Suprapubic skin (tissue), 4 donors: ENCODE data around the gene TMEM192. TPM values are rescaled to one million over a fixed set of nuclear protein-coding genes. Genes with fewer than 3 reads are reported as not detected.
"Not testable (repeated sequence)": the region's sequence is repeated elsewhere in the genome, so short reads cannot be mapped to it uniquely, and the experiment has no call there.

Experiments
- DNase-seq, 2 donors: peaks; one replicate each; pipeline ENCODE4 v3.0.0-alpha.2; 2019; ENCODE audit warnings: low spot score in 2 of 2
- H3K27ac ChIP-seq: fragments of 200-600 bp; sonication (generic); one replicate; pipeline ENCODE4 v1.5.1; 2019
- H3K27me3 ChIP-seq: fragments of 200-600 bp; sonication (generic); one replicate; pipeline ENCODE4 v1.5.1; 2019
- H3K36me3 ChIP-seq: fragments of 200-600 bp; sonication (generic); one replicate; pipeline ENCODE4 v1.5.1; 2019
- H3K4me1 ChIP-seq: fragments of 200-600 bp; sonication (generic); one replicate; pipeline ENCODE4 v1.5.1; 2019
- H3K4me3 ChIP-seq: fragments of 200-600 bp; sonication (generic); one replicate; pipeline ENCODE4 v1.5.1; 2019; ENCODE audit warnings: mild to moderate bottlenecking
- H3K9me3 ChIP-seq: fragments of 200-600 bp; sonication (generic); one replicate; pipeline ENCODE4 v1.5.1; 2019
- CTCF ChIP-seq, 2 donors: fragments of 200-600 bp in 1 of 2; fragments of 450-650 bp in 1 of 2; sonication (generic) in 1 of 2; IDR thresholded peaks; one replicate each; pipeline ENCODE4 v1.5.1; 2016 to 2019; ENCODE audit warnings: antibody characterized with exemption in 2 of 2, mild to moderate bottlenecking in 1 of 2, moderate library complexity in 1 of 2
- EP300 ChIP-seq: sonication (generic); formaldehyde crosslinking; IDR thresholded peaks from one replicate; pipeline ENCODE4 v1.6.1; 2017; ENCODE audit warnings: antibody characterized with exemption
- POLR2A ChIP-seq, 2 donors: fragments of 450-650 bp; IDR thresholded peaks; one replicate each; pipeline ENCODE4 v1.6.1; 2017; ENCODE audit warnings: antibody characterized with exemption in 2 of 2, mild to moderate bottlenecking in 2 of 2, moderate library complexity in 2 of 2
- POLR2AphosphoS5 ChIP-seq, 3 donors: sonication (generic); formaldehyde crosslinking; IDR thresholded peaks; one replicate each; pipeline ENCODE4 v1.6.1; 2017; ENCODE audit warnings: antibody characterized with exemption in 3 of 3
- WGBS: methylation state at CpG from one replicate; pipeline ENCODE4 v1.1.5; 2018; 5-methylcytosine and 5-hydroxymethylcytosine counted together
- total RNA-seq, 4 donors: library from RNA; depleted of rRNA; stranded (reverse); fragments of >200 nt; gene quantifications; one replicate each; pipeline ENCODE4 v1.1.0, GENCODE V29; 2016

Gene TMEM192
- total RNA-seq, 4 donors from 2014 or later: 7.0 to 10.9 (median 10.0) TPM

GRCh38 chr4:165095291-165095690 lies 17.4 kb downstream of the TMEM192 start:
- H3K4me1 ChIP-seq: no peaks in the 10 kb centered on the region
- H3K27me3 ChIP-seq: no peaks in the 10 kb centered on the region
- WGBS: 79% methylated on average over 1 of the region's 1 CpG
- no peak overlapping the region for H3K27ac ChIP-seq
- TF ChIP-seq POLR2A (IDR thresholded peaks at IDR 0.05) (no peak), EP300 (no peak), CTCF (IDR thresholded peaks at IDR 0.05) (no peak), POLR2AphosphoS5 (IDR thresholded peaks at IDR 0.05) (no peak)
- H3K4me3 ChIP-seq: no peak overlapping the region
- no peaks in the 10 kb centered on the region for H3K9me3 ChIP-seq
- DNase-seq: no peak
- peaks cover 50% of the 10 kb centered on the region for H3K36me3 ChIP-seq

- Histone ChIP-seq H3K4me3 (no peak overlapping the region), H3K27me3 (no peaks in the 10 kb centered on the region), H3K4me1 (no peaks in the 10 kb centered on the region), H3K9me3 (no peaks in the 10 kb centered on the region), H3K36me3 (peaks cover 47% of the 10 kb centered on the region), H3K27ac (no peak overlapping the region)
- 84% methylated on average over 3 of the region's 3 CpGs for WGBS
- no peak for TF ChIP-seq CTCF (IDR thresholded peaks at IDR 0.05)
- no peak for TF ChIP-seq EP300
- TF ChIP-seq POLR2A (IDR thresholded peaks at IDR 0.05): no peak
- TF ChIP-seq POLR2AphosphoS5 (IDR thresholded peaks at IDR 0.05): no peak
- DNase-seq: no peak
These were observed 17.8 kb downstream of the TMEM192 start for GRCh38 chr4:165094873-165095272.

- H3K27ac ChIP-seq, DNase-seq, H3K4me3 ChIP-seq, H3K27me3 ChIP-seq, H3K9me3 ChIP-seq, H3K4me1 ChIP-seq: not testable (repeated sequence)
- 96% methylated on average over 8 of the region's 8 CpGs for WGBS
- peaks cover 61% of the 10 kb centered on the region for H3K36me3 ChIP-seq
These were observed 20.5 kb downstream of the TMEM192 start for GRCh38 chr4:165092187-165092586.

GRCh38 chr4:165088366-165088765 lies 24.3 kb downstream of the TMEM192 start:
- no peak overlapping the region for H3K27ac ChIP-seq
- DNase-seq: no peak
- peaks cover 67% of the 10 kb centered on the region for H3K36me3 ChIP-seq
- H3K27me3 ChIP-seq: no peaks in the 10 kb centered on the region
- TF ChIP-seq POLR2A (IDR thresholded peaks at IDR 0.05) (no peak), POLR2AphosphoS5 (IDR thresholded peaks at IDR 0.05) (no peak), CTCF (IDR thresholded peaks at IDR 0.05) (no peak), EP300 (no peak)
- H3K9me3 ChIP-seq: no peaks in the 10 kb centered on the region
- 90% methylated on average over 3 of the region's 3 CpGs for WGBS
- H3K4me1 ChIP-seq: no peaks in the 10 kb centered on the region
- H3K4me3 ChIP-seq: no peak overlapping the region

- DNase-seq: no peak
- 96% methylated on average over 2 of the region's 2 CpGs for WGBS
- Histone ChIP-seq H3K4me3 (no peak overlapping the region), H3K27ac (no peak overlapping the region), H3K9me3 (no peaks in the 10 kb centered on the region), H3K4me1 (no peaks in the 10 kb centered on the region), H3K36me3 (peaks cover 57% of the 10 kb centered on the region), H3K27me3 (no peaks in the 10 kb centered on the region)
- no peak for TF ChIP-seq POLR2A (IDR thresholded peaks at IDR 0.05)
- no peak for TF ChIP-seq EP300
- no peak for TF ChIP-seq POLR2AphosphoS5 (IDR thresholded peaks at IDR 0.05)
- no peak for TF ChIP-seq CTCF (IDR thresholded peaks at IDR 0.05)
These were observed 26.7 kb downstream of the TMEM192 start for GRCh38 chr4:165085946-165086345.

GRCh38 chr4:165084787-165085186 lies 27.9 kb downstream of the TMEM192 start:
- 95% methylated on average over 7 of the region's 7 CpGs for WGBS
- H3K36me3 ChIP-seq: peaks cover 59% of the 10 kb centered on the region

More at GRCh38 chr4:165084787-165085186, 27.9 kb downstream of the TMEM192 start:
- H3K27ac ChIP-seq, H3K4me1 ChIP-seq, H3K4me3 ChIP-seq, H3K9me3 ChIP-seq, H3K27me3 ChIP-seq, DNase-seq: not testable (repeated sequence)
